Measurements from ENCODE around the gene FBF1.

Gene FBF1

GRCh38 chr17:75925912-75926311 is 14.9 kb downstream of the FBF1 start:
- H3K27ac Mint-ChIP-seq, result no peak overlapping the region
- no peak for TF ChIP-seq CTCF (IDR thresholded peaks at IDR 0.05; ENCODE audit: unreplicated experiment in 3 of 3)
- H3K4me3 Mint-ChIP-seq, result no peak overlapping the region
- peaks cover 5% of the 10 kb centered on the region for H3K36me3 Mint-ChIP-seq (ENCODE audit: low read depth)
- H3K9me3 Mint-ChIP-seq, result no peaks in the 10 kb centered on the region
- H3K27me3 Mint-ChIP-seq (ENCODE audit: low read depth), result no peaks in the 10 kb centered on the region
- no peaks in the 10 kb centered on the region for H3K4me1 Mint-ChIP-seq

- no peak for TF ChIP-seq CTCF (IDR thresholded peaks at IDR 0.05; ENCODE audit: unreplicated experiment in 3 of 3)
- Mint-ChIP-seq H3K27me3 (ENCODE audit: low read depth) (no peaks in the 10 kb centered on the region), H3K4me1 (no peaks in the 10 kb centered on the region), H3K9me3 (no peaks in the 10 kb centered on the region), H3K27ac (no peak overlapping the region), H3K36me3 (ENCODE audit: low read depth) (peaks cover 5% of the 10 kb centered on the region), H3K4me3 (no peak overlapping the region)
Observed at GRCh38 chr17:75925103-75925502, 15.7 kb downstream of the FBF1 start.

GRCh38 chr17:75922963-75923874 is 17.6 kb downstream of the FBF1 start:
- H3K36me3 Mint-ChIP-seq (ENCODE audit: low read depth), result peaks cover 5% of the 10 kb centered on the region
- no peaks in the 10 kb centered on the region for H3K27me3 Mint-ChIP-seq (ENCODE audit: low read depth)
- no peaks in the 10 kb centered on the region for H3K9me3 Mint-ChIP-seq
- H3K4me3 Mint-ChIP-seq, result no peak overlapping the region
- no peaks in the 10 kb centered on the region for H3K4me1 Mint-ChIP-seq
- no peak overlapping the region for H3K27ac Mint-ChIP-seq
- TF ChIP-seq CTCF (IDR thresholded peaks at IDR 0.05; ENCODE audit: unreplicated experiment in 3 of 3), result no peak

GRCh38 chr17:75922173-75922961 is 18.5 kb downstream of the FBF1 start:
- Mint-ChIP-seq H3K27ac (peak overlapping the region in 1 of 3 experiments; percentile 67), H3K27me3 (ENCODE audit: low read depth) (no peaks in the 10 kb centered on the region), H3K36me3 (ENCODE audit: low read depth) (no peaks in the 10 kb centered on the region), H3K4me1 (peaks cover under 1% of the 10 kb centered on the region), H3K9me3 (no peaks in the 10 kb centered on the region), H3K4me3 (no peak overlapping the region)
- TF ChIP-seq CTCF (IDR thresholded peaks at IDR 0.05; ENCODE audit: unreplicated experiment in 3 of 3), result no peak

GRCh38 chr17:75921596-75921995 is 19.2 kb downstream of the FBF1 start:
- no peak overlapping the region for H3K4me3 Mint-ChIP-seq
- peaks cover 4% of the 10 kb centered on the region for H3K36me3 Mint-ChIP-seq (ENCODE audit: low read depth)
- peaks cover 5% of the 10 kb centered on the region for H3K4me1 Mint-ChIP-seq
- TF ChIP-seq CTCF (IDR thresholded peaks at IDR 0.05; ENCODE audit: unreplicated experiment in 3 of 3), result no peak
- no peaks in the 10 kb centered on the region for H3K9me3 Mint-ChIP-seq
- H3K27me3 Mint-ChIP-seq (ENCODE audit: low read depth), result no peaks in the 10 kb centered on the region
- no peak overlapping the region for H3K27ac Mint-ChIP-seq

All from nephron (organoid).